MM.1S (cell line): ENCODE results near the gene DAAM2.

Experiments
- DNase-seq: peaks from one replicate; pipeline ENCODE4 v3.0.0-alpha.2; 2015
- H2AFZ ChIP-seq: fragments of 300-600 bp; sonication (generic); 2 replicates; pipeline ENCODE4 v1.6.0; 2016; ENCODE audit warnings: antibody characterized with exemption, low read length
- H3F3A ChIP-seq: fragments of 300-600 bp; sonication (generic); 2 replicates; pipeline ENCODE4 v1.6.1; 2016; ENCODE audit warnings: mild to moderate bottlenecking, antibody characterized with exemption, low read length, moderate library complexity, mixed read lengths; ENCODE audit not compliant: insufficient read depth
- H3K27ac ChIP-seq: fragments of 300-600 bp; sonication (generic); 2 replicates; pipeline ENCODE4 v1.5.1; 2016; ENCODE audit warnings: mild to moderate bottlenecking, low read length
- H3K27me3 ChIP-seq: fragments of 300-600 bp; sonication (generic); replicated peaks from 2 replicates; pipeline ENCODE4 v1.6.0; 2016; ENCODE audit warnings: low read length; ENCODE audit not compliant: insufficient read depth
- H3K36me3 ChIP-seq: fragments of 300-600 bp; sonication (generic); replicated peaks from 2 replicates; pipeline ENCODE4 v1.6.1; 2016; ENCODE audit warnings: mild to moderate bottlenecking, low read length, mixed read lengths; ENCODE audit not compliant: insufficient read depth
- H3K4me1 ChIP-seq: fragments of 300-600 bp; sonication (generic); 2 replicates; pipeline ENCODE4 v1.6.1; 2016; ENCODE audit warnings: low read length, mixed read lengths
- H3K4me2 ChIP-seq: fragments of 300-600 bp; sonication (generic); 2 replicates; pipeline ENCODE4 v1.6.0; 2016; ENCODE audit warnings: low read depth, low read length
- H3K4me3 ChIP-seq: fragments of 300-600 bp; sonication (generic); 2 replicates; pipeline ENCODE4 v1.5.1; 2016; ENCODE audit warnings: low read length, mixed read lengths
- H3K79me2 ChIP-seq: fragments of 300-600 bp; sonication (generic); 2 replicates; pipeline ENCODE4 v1.6.1; 2016; ENCODE audit warnings: mixed run types, low read length, mixed read lengths
- H3K9ac ChIP-seq: fragments of 300-600 bp; sonication (generic); 2 replicates; pipeline ENCODE4 v1.6.1; 2016; ENCODE audit warnings: low read length, mixed read lengths
- H3K9me2 ChIP-seq: fragments of 300-600 bp; sonication (generic); replicated peaks from 2 replicates; pipeline ENCODE4 v1.6.1; 2016; ENCODE audit warnings: mild to moderate bottlenecking, low read length, mixed read lengths; ENCODE audit not compliant: insufficient read depth
- H3K9me3 ChIP-seq: fragments of 300-600 bp; sonication (generic); replicated peaks from 2 replicates; pipeline ENCODE4 v1.6.1; 2016; ENCODE audit warnings: mild to moderate bottlenecking, low read length, mixed read lengths; ENCODE audit not compliant: insufficient read depth
- H4K20me1 ChIP-seq: fragments of 300-600 bp; sonication (generic); 2 replicates; pipeline ENCODE4 v1.6.1; 2016; ENCODE audit warnings: mild to moderate bottlenecking, low read length, moderate library complexity, mixed read lengths; ENCODE audit not compliant: insufficient read depth
- EZH2 ChIP-seq: fragments of 300-600 bp; sonication (generic); optimal IDR thresholded peaks from 2 replicates; pipeline ENCODE3; 2017; ENCODE audit warnings: low read depth, mild to moderate bottlenecking, antibody characterized with exemption, low read length, mixed read lengths
- EZH2phosphoT487 ChIP-seq: fragments of 300-600 bp; sonication (generic); IDR thresholded peaks from 2 replicates; pipeline ENCODE4 v1.6.1; 2018; ENCODE audit warnings: antibody characterized with exemption, low read length
- TF ChIP-seq, protein P1 (sequence below): fragments of 300-600 bp; sonication (generic); IDR thresholded peaks from 2 replicates; pipeline ENCODE4 v1.5.1; 2016; ENCODE audit warnings: antibody characterized with exemption, low read length, mixed read lengths

DAAM2 gene

DNA sequence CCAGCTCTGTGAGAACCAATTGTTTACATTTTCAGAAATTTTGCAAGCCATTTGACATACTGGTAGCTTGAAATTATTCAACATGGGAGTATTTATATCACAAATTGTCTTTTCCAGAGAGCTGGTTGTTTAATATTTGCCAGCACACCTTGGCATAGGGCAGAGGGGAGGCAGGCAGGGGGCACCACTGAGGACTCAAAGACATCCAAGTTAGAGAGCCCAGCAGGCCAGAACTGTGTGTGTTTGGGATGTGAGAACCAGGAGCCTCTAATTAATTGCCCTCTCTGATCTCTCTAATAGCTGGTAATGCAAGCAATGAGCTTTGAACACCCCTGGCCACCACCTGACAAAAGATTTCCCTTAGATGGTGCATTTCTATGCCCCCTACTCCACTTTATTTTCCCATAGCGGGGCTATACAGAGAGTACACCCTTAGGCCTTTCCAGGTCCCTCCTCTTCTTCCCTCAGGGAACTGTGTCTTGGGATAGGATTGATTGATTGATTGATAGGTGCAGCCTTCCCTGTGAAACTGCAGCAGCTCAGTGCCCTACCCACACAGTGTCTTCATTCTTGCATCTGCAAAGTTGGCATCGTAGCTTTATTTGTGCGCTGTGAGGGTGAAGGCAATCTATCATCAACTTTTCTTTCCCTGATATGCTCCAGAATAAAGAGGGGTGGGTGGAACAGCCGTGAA lies 112.9 kb downstream of the DAAM2 start:
- no peak for DNase-seq
- Histone ChIP-seq H4K20me1 (no peaks in the 10 kb centered on the region), H3F3A (no peaks in the 10 kb centered on the region), H3K79me2 (no peaks in the 10 kb centered on the region), H3K4me2 (no peak overlapping the region), H3K4me3 (no peak overlapping the region), H2AFZ (no peak overlapping the region), H3K9ac (no peak overlapping the region), H3K4me1 (no peaks in the 10 kb centered on the region), H3K9me2 (no peaks in the 10 kb centered on the region), H3K27ac (no peak overlapping the region), H3K36me3 (no peaks in the 10 kb centered on the region), H3K9me3 (no peaks in the 10 kb centered on the region), H3K27me3 (no peaks in the 10 kb centered on the region)
- TF ChIP-seq EZH2phosphoT487 (no peak), EZH2 (no peak)
- TF ChIP-seq, protein P1, sequence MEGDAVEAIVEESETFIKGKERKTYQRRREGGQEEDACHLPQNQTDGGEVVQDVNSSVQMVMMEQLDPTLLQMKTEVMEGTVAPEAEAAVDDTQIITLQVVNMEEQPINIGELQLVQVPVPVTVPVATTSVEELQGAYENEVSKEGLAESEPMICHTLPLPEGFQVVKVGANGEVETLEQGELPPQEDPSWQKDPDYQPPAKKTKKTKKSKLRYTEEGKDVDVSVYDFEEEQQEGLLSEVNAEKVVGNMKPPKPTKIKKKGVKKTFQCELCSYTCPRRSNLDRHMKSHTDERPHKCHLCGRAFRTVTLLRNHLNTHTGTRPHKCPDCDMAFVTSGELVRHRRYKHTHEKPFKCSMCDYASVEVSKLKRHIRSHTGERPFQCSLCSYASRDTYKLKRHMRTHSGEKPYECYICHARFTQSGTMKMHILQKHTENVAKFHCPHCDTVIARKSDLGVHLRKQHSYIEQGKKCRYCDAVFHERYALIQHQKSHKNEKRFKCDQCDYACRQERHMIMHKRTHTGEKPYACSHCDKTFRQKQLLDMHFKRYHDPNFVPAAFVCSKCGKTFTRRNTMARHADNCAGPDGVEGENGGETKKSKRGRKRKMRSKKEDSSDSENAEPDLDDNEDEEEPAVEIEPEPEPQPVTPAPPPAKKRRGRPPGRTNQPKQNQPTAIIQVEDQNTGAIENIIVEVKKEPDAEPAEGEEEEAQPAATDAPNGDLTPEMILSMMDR: no peak

DNA sequence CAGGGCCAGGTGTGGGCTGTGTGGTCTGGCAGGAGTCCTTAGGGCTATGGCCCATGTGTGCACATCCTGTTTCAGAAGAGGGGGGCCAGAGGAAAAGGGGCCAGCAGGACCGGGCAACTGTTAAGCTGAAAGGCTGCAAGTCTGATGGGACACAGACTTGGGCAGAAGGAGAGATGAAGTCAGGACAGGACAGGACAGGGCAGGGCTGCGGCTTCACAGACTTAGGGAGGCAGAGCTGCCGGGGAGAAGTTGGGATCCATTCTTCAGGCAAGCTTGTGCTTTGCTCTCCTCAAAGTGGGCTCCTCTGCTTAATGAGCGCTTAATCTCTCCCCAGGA lies 113.4 kb downstream of the DAAM2 start:
- Histone ChIP-seq H3K4me2 (no peak overlapping the region), H3K27ac (no peak overlapping the region), H3K79me2 (no peaks in the 10 kb centered on the region), H3F3A (no peaks in the 10 kb centered on the region), H3K9me3 (no peaks in the 10 kb centered on the region), H3K9ac (no peak overlapping the region), H4K20me1 (no peaks in the 10 kb centered on the region), H2AFZ (no peak overlapping the region), H3K9me2 (no peaks in the 10 kb centered on the region), H3K27me3 (no peaks in the 10 kb centered on the region), H3K36me3 (no peaks in the 10 kb centered on the region), H3K4me3 (no peak overlapping the region), H3K4me1 (no peaks in the 10 kb centered on the region)
- DNase-seq: no peak
- TF ChIP-seq EZH2: no peak
- TF ChIP-seq, protein P1: no peak
- TF ChIP-seq EZH2phosphoT487: no peak

DNA sequence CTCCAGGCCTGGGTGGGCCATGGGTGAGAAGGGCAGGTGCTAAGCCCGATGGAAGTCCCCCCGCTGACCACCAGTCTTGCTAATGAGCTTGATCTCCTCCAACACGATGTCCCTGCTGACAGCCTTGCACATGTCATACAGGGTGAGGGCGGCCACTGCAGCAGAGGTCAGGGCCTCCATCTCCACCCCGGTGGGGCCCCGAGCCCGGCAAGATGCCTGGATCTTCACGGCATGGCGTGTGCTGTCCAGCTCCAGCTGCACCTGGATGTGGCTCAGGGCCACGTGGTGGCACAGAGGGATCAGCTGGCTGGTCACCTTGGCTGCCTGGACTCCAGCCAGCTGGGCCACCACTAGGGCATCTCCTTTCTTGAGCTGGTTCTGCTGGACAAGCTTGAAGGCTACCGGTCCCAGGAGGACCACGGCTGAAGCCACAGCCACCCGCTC lies 114.2 kb downstream of the DAAM2 start:
- no peaks in the 10 kb centered on the region for H3K36me3 ChIP-seq
- H3K9ac ChIP-seq: no peak overlapping the region
- H3K9me3 ChIP-seq: no peaks in the 10 kb centered on the region
- no peaks in the 10 kb centered on the region for H3F3A ChIP-seq
- no peak overlapping the region for H2AFZ ChIP-seq
- no peak overlapping the region for H3K4me3 ChIP-seq
- H3K27me3 ChIP-seq: no peaks in the 10 kb centered on the region
- H4K20me1 ChIP-seq: no peaks in the 10 kb centered on the region
- H3K4me2 ChIP-seq: no peak overlapping the region
- H3K9me2 ChIP-seq: no peaks in the 10 kb centered on the region
- H3K4me1 ChIP-seq: no peaks in the 10 kb centered on the region
- DNase-seq: no peak
- H3K79me2 ChIP-seq: no peaks in the 10 kb centered on the region
- TF ChIP-seq, protein P1: no peak
- TF ChIP-seq EZH2 (no peak), EZH2phosphoT487 (no peak)
- H3K27ac ChIP-seq: no peak overlapping the region
